Measurements from ENCODE around the gene TTI1. TPM values are rescaled to one million over a fixed set of nuclear protein-coding genes. Genes with fewer than 3 reads are reported as not detected.

TTI1 gene
- total and polyA plus RNA-seq, 9 of the 15 experiments (the other 6 are each of a cell fraction or from before 2014, with no cell fraction given): 9.8 to 55.1 (median 39.4) TPM

DNA sequence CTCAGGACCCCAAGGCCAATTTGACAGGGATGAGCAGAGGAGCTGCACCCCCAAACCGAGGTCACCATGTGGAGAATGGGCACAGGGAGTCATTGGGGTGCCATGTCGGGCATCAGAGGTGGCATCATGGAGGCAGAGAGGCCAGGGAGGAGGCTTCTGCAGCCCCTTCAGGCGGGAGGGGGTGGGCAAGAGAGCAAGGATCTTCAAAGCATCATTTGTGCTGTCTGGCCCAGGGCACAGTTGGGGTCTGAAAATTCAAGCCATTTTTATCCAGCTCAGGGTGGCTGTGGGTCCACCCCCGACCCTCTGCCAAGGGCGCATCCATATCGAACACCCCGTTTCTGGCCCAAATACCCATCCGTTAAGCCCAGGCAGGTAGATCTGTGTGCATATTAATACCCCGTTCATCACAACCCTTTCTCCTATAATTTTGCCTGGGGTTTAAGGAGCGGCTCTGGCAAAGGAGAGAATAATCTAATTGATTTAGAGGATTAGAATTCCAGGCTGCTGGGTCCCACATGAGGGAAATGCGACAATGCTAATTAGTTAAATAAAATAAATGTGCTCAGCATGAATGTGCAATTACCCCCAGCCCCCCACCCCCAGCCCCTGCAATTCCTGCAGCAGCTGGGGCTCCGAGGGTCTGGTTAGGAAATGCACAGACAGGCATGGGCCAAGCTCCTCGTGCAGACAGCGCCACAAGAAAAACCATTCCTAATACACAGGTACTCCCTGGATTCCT lies 98.5 kb downstream of the TTI1 start:
- BruUV-seq (replicated peaks): no TSS peak
- 3% methylated on average over 14 of the region's 14 CpGs for WGBS (ENCODE audit: insufficient coverage, low coverage, missing lambda C conversion rate)
- TF ChIP-seq TEAD4 (IDR thresholded peaks at IDR 0.05; ENCODE audit: low read length) (no peak), TEAD4 (CRISPR knock-in tag; IDR thresholded peaks at IDR 0.05; ENCODE audit: borderline replicate concordance) (no peak), ZNF280A (IDR thresholded peaks at IDR 0.05; ENCODE audit: low read depth, partially characterized antibody) (no peak), NBN (IDR thresholded peaks at IDR 0.05; ENCODE audit: low read depth) (no peak), HNRNPH1 (optimal IDR thresholded peaks at IDR 0.05; ENCODE audit: low read depth, low read length) (no peak), ZNF445 (CRISPR knock-in tag; IDR thresholded peaks at IDR 0.05; ENCODE audit: low read depth) (no peak), ZNF644 (tag; IDR thresholded peaks at IDR 0.05; ENCODE audit: low read depth) (no peak), KDM5B (IDR thresholded peaks at IDR 0.05; ENCODE audit: insufficient replicate concordance, low read depth, low read length) (no peak), NFATC3 (IDR thresholded peaks at IDR 0.05) (no peak), ZNF57 (CRISPR knock-in tag; IDR thresholded peaks at IDR 0.05) (no peak), CTCF (IDR thresholded peaks at IDR 0.05 in 2 of 3, conservative IDR thresholded peaks at IDR 0.05 in 1 of 3; ENCODE audit: insufficient read depth in 2 of 3, low read depth in 1 of 3, low read length in 3 of 3) (no peak), L3MBTL2 (IDR thresholded peaks at IDR 0.05) (no peak), PML (IDR thresholded peaks at IDR 0.05; ENCODE audit: low read length) (no peak)
- TF ChIP-seq, protein P1, sequence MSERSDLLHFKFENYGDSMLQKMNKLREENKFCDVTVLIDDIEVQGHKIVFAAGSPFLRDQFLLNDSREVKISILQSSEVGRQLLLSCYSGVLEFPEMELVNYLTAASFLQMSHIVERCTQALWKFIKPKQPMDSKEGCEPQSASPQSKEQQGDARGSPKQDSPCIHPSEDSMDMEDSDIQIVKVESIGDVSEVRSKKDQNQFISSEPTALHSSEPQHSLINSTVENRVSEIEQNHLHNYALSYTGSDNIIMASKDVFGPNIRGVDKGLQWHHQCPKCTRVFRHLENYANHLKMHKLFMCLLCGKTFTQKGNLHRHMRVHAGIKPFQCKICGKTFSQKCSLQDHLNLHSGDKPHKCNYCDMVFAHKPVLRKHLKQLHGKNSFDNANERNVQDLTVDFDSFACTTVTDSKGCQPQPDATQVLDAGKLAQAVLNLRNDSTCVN (CRISPR knock-in tag; IDR thresholded peaks at IDR 0.05): no peak
- TF ChIP-seq, protein P2, sequence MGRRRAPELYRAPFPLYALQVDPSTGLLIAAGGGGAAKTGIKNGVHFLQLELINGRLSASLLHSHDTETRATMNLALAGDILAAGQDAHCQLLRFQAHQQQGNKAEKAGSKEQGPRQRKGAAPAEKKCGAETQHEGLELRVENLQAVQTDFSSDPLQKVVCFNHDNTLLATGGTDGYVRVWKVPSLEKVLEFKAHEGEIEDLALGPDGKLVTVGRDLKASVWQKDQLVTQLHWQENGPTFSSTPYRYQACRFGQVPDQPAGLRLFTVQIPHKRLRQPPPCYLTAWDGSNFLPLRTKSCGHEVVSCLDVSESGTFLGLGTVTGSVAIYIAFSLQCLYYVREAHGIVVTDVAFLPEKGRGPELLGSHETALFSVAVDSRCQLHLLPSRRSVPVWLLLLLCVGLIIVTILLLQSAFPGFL (CRISPR knock-in tag; IDR thresholded peaks at IDR 0.05): no peak

More for the DNA sequence above, 98.5 kb downstream of the TTI1 start:
- ATAC-seq (no peak), DNase-seq (ENCODE audit: extremely low read depth in 1 of 4, low spot score in 3 of 4) (no peak), FAIRE-seq (no peak)
- ChIA-PET POLR2A (no interaction called here), CTCF (ENCODE audit: low intra/inter-chr PET ratio) (no interaction called here)
- in situ Hi-C loops (cut with MboI) (no loop called here), intact Hi-C loops (cut with micrococcal nuclease) (no loop called here)
- Histone ChIP-seq H3K4me2 (ENCODE audit: insufficient read depth, low read length) (no peak overlapping the region), H2AFZ (ENCODE audit: low read depth, low read length) (no peak overlapping the region), H3K4me1 (replicated peaks in 1 of 2; ENCODE audit: control insufficient read depth in 2 of 2, insufficient read depth in 2 of 2, low read length in 2 of 2) (peaks cover 0 to 7% of the 10 kb centered on the region in 2 experiments; a peak in 1 of 5 replicates), H3K36me3 (ENCODE audit: control insufficient read depth, insufficient read depth, low read length) (no peaks in the 10 kb centered on the region), H4K20me1 (replicated peaks; ENCODE audit: control insufficient read depth, insufficient read depth, low read length) (no peaks in the 10 kb centered on the region), H3K27ac (ENCODE audit: extremely low read depth, low read depth, low read length) (no peak overlapping the region), H3K9ac (ENCODE audit: insufficient read depth in 1 of 2, low read depth in 2 of 2, low read length in 2 of 2) (no peak overlapping the region), H3K4me3 (no peak overlapping the region), H3K27me3 (ENCODE audit: control insufficient read depth in 2 of 2, insufficient read depth in 2 of 2, low read length in 2 of 2) (peaks cover 46 to 88% of the 10 kb centered on the region in 2 experiments), H3K79me2 (ENCODE audit: control insufficient read depth, insufficient read depth, low read length) (no peaks in the 10 kb centered on the region), H3K9me1 (ENCODE audit: control insufficient read depth, insufficient read depth, low read length) (peaks cover 3% of the 10 kb centered on the region), H3K9me3 (replicated peaks; ENCODE audit: control insufficient read depth, insufficient read depth, low read depth, low read length) (no peaks in the 10 kb centered on the region)
